Activated CD4-positive, alpha-beta memory T cell treated with anti-CD3 and anti-CD28 coated beads for 36 hours (primary cell): ENCODE data around the gene SLAMF6. TPM values are rescaled to one million over a fixed set of nuclear protein-coding genes. Genes with fewer than 3 reads are reported as not detected.

Source experiments
- CTCF ChIA-PET: fragments of 350-600 bp; sonication (Branson Sonifier 250); formaldehyde crosslinking; loops from one replicate; lab custom pipeline; 2021; ENCODE audit warnings: antibody characterized with exemption, inconsistent platforms; lab: Charles Lee
- POLR2A ChIA-PET: fragments of 350-600 bp; sonication (Branson Sonifier 250); formaldehyde crosslinking; loops from one replicate; lab custom pipeline; 2021; ENCODE audit warnings: antibody characterized with exemption; lab: Charles Lee
- DNase-seq: peaks from one replicate; pipeline ENCODE4 v3.0.0-alpha.2; 2020
- H3K27ac Mint-ChIP-seq: one replicate; pipeline ENCODE4 v1.8.0; 2021; ENCODE audit warnings: mixed read lengths
- H3K27me3 Mint-ChIP-seq: one replicate; pipeline ENCODE4 v1.8.0; 2021; ENCODE audit warnings: mixed read lengths
- H3K36me3 Mint-ChIP-seq: one replicate; pipeline ENCODE4 v1.8.0; 2021; ENCODE audit warnings: mixed read lengths
- H3K4me1 Mint-ChIP-seq: one replicate; pipeline ENCODE4 v1.8.0; 2021; ENCODE audit warnings: low read depth, mixed read lengths
- H3K4me3 Mint-ChIP-seq: one replicate; pipeline ENCODE4 v1.8.0; 2021; ENCODE audit warnings: mild to moderate bottlenecking, mixed read lengths
- H3K9me3 Mint-ChIP-seq: one replicate; pipeline ENCODE4 v1.8.0; 2021; ENCODE audit warnings: mixed read lengths
- intact Hi-C: fragments of 100-400 bp; cut with micrococcal nuclease; formaldehyde crosslinking; loops from one replicate; pipeline ENCODE4 v1.15.1; 2023
- total RNA-seq, 2 experiments: library from RNA; stranded (reverse); gene quantifications; one replicate each; pipeline ENCODE4 v1.2.3, GENCODE V29; 2021

Gene SLAMF6
- total RNA-seq, 2 experiments from 2014 or later: 38.3 to 40.9 TPM

DNA sequence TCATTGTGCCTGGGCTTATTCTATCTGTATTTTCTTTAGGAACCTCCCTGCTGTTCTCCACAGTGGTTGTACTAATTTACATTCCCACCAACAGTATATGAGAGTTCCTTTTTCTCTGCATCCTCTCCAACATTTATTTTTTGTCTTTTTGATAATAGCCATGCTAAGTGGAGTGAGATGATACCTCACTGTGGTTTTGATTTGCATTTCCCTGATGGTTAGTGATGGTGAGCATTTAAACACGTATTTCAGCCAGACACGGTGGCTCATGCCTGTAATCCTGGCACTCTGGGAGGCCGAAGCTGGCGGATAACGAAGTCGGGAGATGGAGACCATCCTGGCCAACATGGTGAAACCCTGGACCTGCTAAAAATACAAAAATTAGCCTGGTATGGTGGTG lies 57.9 kb downstream of the SLAMF6 start:
- ChIA-PET CTCF (no interaction called here), POLR2A (interaction anchor here (0.7 kb wide), 1 partner anchor 36 kb away, joined by 3 read pairs; no protein-coding TSS in a partner anchor)
- intact Hi-C loops: no loop called here
- Mint-ChIP-seq H3K9me3 (peaks cover 2% of the 10 kb centered on the region), H3K4me1 (peaks cover 73% of the 10 kb centered on the region), H3K27ac (peak overlapping the region; percentile 26), H3K4me3 (no peak overlapping the region), H3K36me3 (peaks cover 5% of the 10 kb centered on the region), H3K27me3 (no peaks in the 10 kb centered on the region)
- no peak for DNase-seq

DNA sequence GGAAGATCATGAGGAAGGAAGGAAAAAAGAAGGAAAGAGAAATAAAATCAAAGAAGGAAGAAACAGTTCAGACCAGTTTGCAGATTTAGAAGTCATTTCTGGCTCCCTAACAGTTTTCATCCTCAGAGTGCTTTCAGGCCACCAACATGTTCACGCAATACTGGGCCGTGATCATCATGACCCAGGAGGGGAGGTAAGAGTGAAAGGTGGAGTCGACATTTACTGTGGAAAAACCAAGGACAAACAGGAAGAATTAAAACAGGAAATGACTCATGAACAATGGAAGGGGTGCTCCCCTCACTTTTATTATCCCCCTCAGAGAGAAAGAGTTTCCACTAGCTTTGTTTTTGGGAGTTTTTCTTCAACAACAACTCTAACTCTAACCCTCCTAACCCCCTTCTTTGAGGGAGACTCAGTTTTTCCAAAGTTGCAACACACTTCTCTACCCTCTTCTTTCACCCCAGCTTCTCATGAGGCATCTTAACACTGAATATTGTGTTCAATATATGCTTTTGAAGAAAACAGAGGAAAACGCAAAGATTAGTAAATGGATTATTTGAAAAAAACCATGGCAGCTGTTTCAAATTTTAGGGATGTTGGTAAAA lies 62.3 kb downstream of the SLAMF6 start:
- H3K27me3 Mint-ChIP-seq: no peaks in the 10 kb centered on the region
- peak overlapping the region; percentile 72 for H3K4me3 Mint-ChIP-seq
- POLR2A ChIA-PET: interaction anchor here (1.4 kb wide), 2 partner anchors 9 to 13 kb away, joined by 4 to 8 read pairs; no protein-coding TSS in a partner anchor
- intact Hi-C loops: no loop called here
- CTCF ChIA-PET: interaction anchor here (1.7 kb wide), 1 partner anchor 146 kb away, joined by 5 read pairs; no protein-coding TSS in a partner anchor
- H3K36me3 Mint-ChIP-seq: peaks cover 4% of the 10 kb centered on the region
- peaks cover 2% of the 10 kb centered on the region for H3K9me3 Mint-ChIP-seq
- peak overlapping the region; percentile 99 for H3K27ac Mint-ChIP-seq
- peak; percentile 47 for DNase-seq
- peaks cover 85% of the 10 kb centered on the region for H3K4me1 Mint-ChIP-seq

DNA sequence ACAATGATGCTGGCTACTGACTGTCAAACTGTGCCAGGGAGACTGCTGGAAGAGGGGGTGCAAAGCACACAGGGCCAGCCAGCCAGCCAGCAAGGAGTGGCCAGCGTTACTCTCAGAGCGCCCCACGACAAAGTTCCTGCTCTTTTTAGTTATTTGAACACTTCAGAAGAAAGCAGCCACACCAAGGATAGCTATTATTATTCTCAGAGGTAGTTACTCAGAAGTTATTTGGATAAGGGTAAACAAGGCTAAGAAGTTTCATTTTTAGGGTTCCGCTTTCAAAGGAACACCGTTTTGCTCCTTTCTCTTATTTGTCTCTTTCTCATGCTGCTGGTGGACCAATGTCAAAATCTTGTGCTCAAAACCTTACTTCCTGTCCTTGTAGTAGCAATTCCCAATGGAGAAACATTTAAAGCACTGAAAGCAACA lies 62.8 kb downstream of the SLAMF6 start:
- no peak for DNase-seq

DNA sequence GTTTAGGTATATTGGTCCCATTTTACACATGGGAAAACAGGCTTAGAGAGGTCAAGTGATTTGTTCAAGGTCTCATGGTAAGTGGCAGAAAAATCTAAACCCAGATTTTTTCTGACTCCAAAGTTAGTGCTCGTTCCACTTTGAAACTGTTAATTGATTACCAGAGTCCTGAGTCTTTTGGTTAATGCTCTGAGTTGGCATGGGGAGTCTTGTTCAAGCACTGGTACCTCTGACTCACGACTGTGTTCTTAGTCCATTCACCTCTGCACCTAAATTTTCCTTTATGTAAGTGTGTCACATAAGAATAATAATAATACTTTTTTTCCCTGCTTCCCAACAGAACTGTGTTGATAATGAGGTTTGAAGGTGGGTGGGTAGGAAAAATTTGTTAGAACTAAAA lies 63.4 kb downstream of the SLAMF6 start:
- Mint-ChIP-seq H3K4me1 (peaks cover 86% of the 10 kb centered on the region), H3K9me3 (no peaks in the 10 kb centered on the region), H3K4me3 (peak overlapping the region; percentile 72), H3K27ac (peak overlapping the region; percentile 99), H3K27me3 (no peaks in the 10 kb centered on the region), H3K36me3 (no peaks in the 10 kb centered on the region)
- intact Hi-C loops: loop anchor here (1.0 kb wide), 2 partner anchors 8 to 118 kb away; no protein-coding TSS in a partner anchor
- ChIA-PET POLR2A (interaction anchor here (0.7 to 1.4 kb wide), 3 partner anchors 8 to 285 kb away, joined by 4 read pairs; no protein-coding TSS in a partner anchor), CTCF (interaction anchor here (1.0 kb wide), 1 partner anchor 216 kb away, joined by 4 read pairs; no protein-coding TSS in a partner anchor)
- no peak for DNase-seq

More for the DNA sequence above, 62.8 kb downstream of the SLAMF6 start:
- Mint-ChIP-seq H3K4me3 (peak overlapping the region; percentile 72), H3K36me3 (peaks cover 2% of the 10 kb centered on the region), H3K27ac (peak overlapping the region; percentile 99), H3K9me3 (peaks cover 2% of the 10 kb centered on the region), H3K27me3 (no peaks in the 10 kb centered on the region), H3K4me1 (peaks cover 86% of the 10 kb centered on the region)
- POLR2A ChIA-PET: interaction anchor here (1.4 kb wide), 2 partner anchors 9 to 14 kb away, joined by 4 to 8 read pairs; no protein-coding TSS in a partner anchor
- intact Hi-C loops: no loop called here
- CTCF ChIA-PET: no interaction called here

DNA sequence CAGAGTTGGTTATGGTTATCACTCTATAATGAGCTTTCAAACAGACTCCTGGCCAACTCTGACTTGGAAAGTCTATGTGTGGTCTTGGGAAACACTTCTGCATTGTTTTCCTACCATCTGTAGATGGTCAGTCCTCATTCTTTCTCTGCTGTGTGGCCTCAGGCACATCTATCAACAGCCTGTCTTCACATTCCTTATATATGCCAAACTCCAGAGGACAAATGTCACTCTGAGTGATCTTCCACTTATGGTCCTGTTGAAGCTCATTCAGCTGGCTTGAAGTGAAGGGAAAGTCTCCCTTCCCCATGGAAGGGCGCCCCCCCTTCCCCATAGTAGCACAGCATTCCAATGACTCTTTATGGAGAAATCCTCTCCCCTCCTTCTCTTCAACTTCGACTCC lies 64.0 kb downstream of the SLAMF6 start:
- peaks cover 86% of the 10 kb centered on the region for H3K4me1 Mint-ChIP-seq
- ChIA-PET POLR2A (interaction anchor here (0.7 to 0.8 kb wide), 2 partner anchors 168 to 285 kb away, joined by 4 read pairs; no protein-coding TSS in a partner anchor), CTCF (interaction anchor here (1.0 kb wide), 1 partner anchor 217 kb away, joined by 4 read pairs; no protein-coding TSS in a partner anchor)
- intact Hi-C loops: loop anchor here (1.0 kb wide), 2 partner anchors 8 to 118 kb away; no protein-coding TSS in a partner anchor
- peak overlapping the region; percentile 99 for H3K27ac Mint-ChIP-seq
- no peak for DNase-seq
- no peaks in the 10 kb centered on the region for H3K27me3 Mint-ChIP-seq
- no peak overlapping the region for H3K4me3 Mint-ChIP-seq
- H3K36me3 Mint-ChIP-seq: no peaks in the 10 kb centered on the region
- H3K9me3 Mint-ChIP-seq: no peaks in the 10 kb centered on the region

DNA sequence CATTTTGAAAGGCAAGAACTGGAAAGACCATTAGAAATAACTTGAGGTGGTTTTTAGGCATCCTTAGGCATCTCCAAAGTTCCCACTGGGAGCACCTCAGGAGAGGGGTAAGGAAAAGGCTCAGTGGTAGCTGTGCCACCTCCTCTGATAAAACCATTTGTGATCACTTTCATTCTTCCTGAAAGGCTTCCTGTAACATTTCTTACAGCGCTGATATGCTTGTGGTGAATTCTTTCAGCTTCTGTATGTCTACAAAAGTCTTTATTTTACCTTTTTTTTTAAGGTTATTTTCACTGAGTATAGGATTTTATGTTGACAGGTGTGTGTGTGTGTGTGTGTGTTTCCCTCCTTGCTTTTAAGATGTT lies 67.9 kb downstream of the SLAMF6 start:
- H3K4me3 Mint-ChIP-seq: peak overlapping the region; percentile 50
- no peaks in the 10 kb centered on the region for H3K9me3 Mint-ChIP-seq
- H3K27me3 Mint-ChIP-seq: no peaks in the 10 kb centered on the region
- ChIA-PET POLR2A (interaction anchor here (0.6 to 2.3 kb wide), 7 partner anchors 19 to 284 kb away, joined by 3 to 7 read pairs (median 4); no protein-coding TSS in a partner anchor), CTCF (interaction anchor here (0.7 to 1.4 kb wide), 4 partner anchors 8 to 66 kb away, joined by 3 to 4 read pairs (median 4); no protein-coding TSS in a partner anchor)
- H3K27ac Mint-ChIP-seq: peak overlapping the region; percentile 88
- peaks cover 89% of the 10 kb centered on the region for H3K4me1 Mint-ChIP-seq
- H3K36me3 Mint-ChIP-seq: no peaks in the 10 kb centered on the region
- intact Hi-C loops: loop anchor here (2.0 kb wide), 1 partner anchor 122 kb away; no protein-coding TSS in a partner anchor
- DNase-seq: no peak

DNA sequence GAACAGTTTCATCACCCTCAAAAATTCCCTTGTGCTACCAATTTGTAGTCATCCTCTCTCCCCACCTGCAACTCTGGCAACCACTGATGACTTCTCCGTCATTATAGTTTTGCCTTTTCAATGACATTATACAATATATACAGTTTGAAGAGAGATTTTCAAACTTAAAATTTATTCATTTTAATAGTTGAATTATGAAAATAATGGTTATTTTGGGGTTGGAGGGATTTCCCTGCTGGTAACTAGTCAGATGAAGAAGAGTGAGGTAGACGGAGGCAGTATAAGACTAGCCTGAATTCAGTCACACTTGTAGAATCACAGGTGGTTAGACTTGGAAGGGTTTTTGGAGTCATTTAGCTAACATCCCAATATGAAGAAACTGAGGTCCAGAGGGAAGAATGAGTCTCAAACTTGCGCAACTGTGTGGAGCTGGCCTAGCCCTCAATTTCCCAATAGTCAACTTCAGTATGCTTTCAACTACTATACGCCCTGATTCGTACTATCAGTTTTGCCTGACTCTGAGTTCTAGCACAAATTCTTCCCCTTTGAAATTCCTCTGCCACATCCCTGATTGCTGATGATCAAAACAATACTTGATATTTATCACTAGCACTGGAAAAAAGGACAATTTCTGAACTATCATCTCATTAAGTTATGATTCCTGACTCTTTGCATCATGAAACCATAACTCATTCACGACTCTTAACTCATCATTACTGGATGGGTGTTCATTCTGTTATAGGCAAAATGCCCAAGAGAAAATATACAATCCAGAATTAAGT lies 68.5 kb downstream of the SLAMF6 start:
- intact Hi-C loops: loop anchor here (1.0 to 2.0 kb wide), 5 partner anchors 17 to 172 kb away; no protein-coding TSS in a partner anchor
- peak overlapping the region; percentile 50 for H3K4me3 Mint-ChIP-seq
- no peaks in the 10 kb centered on the region for H3K27me3 Mint-ChIP-seq
- peak overlapping the region; percentile 88 for H3K27ac Mint-ChIP-seq
- peaks cover 85% of the 10 kb centered on the region for H3K4me1 Mint-ChIP-seq
- H3K9me3 Mint-ChIP-seq: no peaks in the 10 kb centered on the region
- CTCF ChIA-PET: interaction anchor here (0.7 to 1.2 kb wide), 4 partner anchors 7 to 67 kb away, joined by 3 to 4 read pairs (median 3); no protein-coding TSS in a partner anchor
- H3K36me3 Mint-ChIP-seq: no peaks in the 10 kb centered on the region
- DNase-seq: peak; percentile 59
- POLR2A ChIA-PET: interaction anchor here (0.6 to 2.3 kb wide), 9 partner anchors 22 to 284 kb away, joined by 3 to 7 read pairs (median 4); no protein-coding TSS in a partner anchor

DNA sequence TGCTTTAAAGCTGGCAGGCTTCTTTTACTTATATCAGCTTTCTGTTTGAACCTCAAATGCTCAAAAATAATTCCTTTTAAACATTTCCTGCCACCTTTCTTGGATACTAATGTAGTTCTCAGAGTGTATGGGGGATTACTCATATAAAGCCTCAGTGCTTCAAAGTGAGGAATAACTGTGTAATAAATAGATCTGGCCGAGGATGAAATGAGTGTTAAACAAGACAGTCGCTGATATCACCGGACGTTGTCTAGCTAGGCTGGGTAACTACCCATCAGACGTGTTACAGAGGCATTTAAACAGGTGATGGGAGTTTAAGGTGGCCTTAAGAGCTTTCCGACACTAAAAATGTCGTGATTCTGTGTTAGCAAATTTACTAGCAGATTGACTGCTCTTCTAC lies 69.6 kb downstream of the SLAMF6 start:
- peak; percentile 65 for DNase-seq

DNA sequence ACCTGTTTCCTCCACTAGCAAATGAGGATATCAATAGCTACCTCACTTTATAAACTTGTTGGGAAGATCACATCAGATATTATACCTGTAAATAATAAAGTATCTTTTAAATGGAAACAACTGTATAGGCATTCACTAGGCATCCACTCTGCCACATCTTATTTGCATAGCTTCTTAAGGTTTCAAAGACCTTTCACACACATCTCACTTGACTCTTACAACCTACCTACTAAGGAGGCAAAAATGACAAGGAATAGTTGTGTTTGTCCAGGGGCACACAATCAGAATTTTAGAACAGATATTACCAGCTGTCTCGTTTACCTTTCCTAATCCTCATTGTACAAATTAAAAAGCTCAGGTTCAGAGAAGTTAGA lies 71.2 kb downstream of the SLAMF6 start:
- POLR2A ChIA-PET: interaction anchor here (0.9 to 1.5 kb wide), 4 partner anchors 9 to 68 kb away, joined by 4 to 6 read pairs (median 4); no protein-coding TSS in a partner anchor
- H3K4me3 Mint-ChIP-seq: peak overlapping the region; percentile 53
- DNase-seq: no peak
- H3K4me1 Mint-ChIP-seq: peaks cover 78% of the 10 kb centered on the region
- H3K36me3 Mint-ChIP-seq: no peaks in the 10 kb centered on the region
- CTCF ChIA-PET: interaction anchor here (0.9 to 1.5 kb wide), 7 partner anchors 23 to 153 kb away, joined by 3 to 8 read pairs (median 3); no protein-coding TSS in a partner anchor
- H3K27ac Mint-ChIP-seq: peak overlapping the region; percentile 97
- intact Hi-C loops: loop anchor here (1.0 kb wide), 2 partner anchors 7 to 9 kb away; no protein-coding TSS in a partner anchor
- H3K27me3 Mint-ChIP-seq: no peaks in the 10 kb centered on the region
- no peaks in the 10 kb centered on the region for H3K9me3 Mint-ChIP-seq

More for the DNA sequence above, 69.6 kb downstream of the SLAMF6 start:
- CTCF ChIA-PET: interaction anchor here (0.7 to 1.8 kb wide), 5 partner anchors 10 to 230 kb away, joined by 3 to 8 read pairs (median 3); no protein-coding TSS in a partner anchor
- POLR2A ChIA-PET: interaction anchor here (0.6 to 2.3 kb wide), 10 partner anchors 10 to 192 kb away, joined by 3 to 7 read pairs (median 4); no protein-coding TSS in a partner anchor
- Mint-ChIP-seq H3K4me1 (peaks cover 79% of the 10 kb centered on the region), H3K27ac (peak overlapping the region; percentile 97), H3K9me3 (no peaks in the 10 kb centered on the region), H3K36me3 (no peaks in the 10 kb centered on the region), H3K4me3 (peak overlapping the region; percentile 55), H3K27me3 (no peaks in the 10 kb centered on the region)
- intact Hi-C loops: loop anchor here (1.0 kb wide), 1 partner anchor 87 kb away; no protein-coding TSS in a partner anchor

DNA sequence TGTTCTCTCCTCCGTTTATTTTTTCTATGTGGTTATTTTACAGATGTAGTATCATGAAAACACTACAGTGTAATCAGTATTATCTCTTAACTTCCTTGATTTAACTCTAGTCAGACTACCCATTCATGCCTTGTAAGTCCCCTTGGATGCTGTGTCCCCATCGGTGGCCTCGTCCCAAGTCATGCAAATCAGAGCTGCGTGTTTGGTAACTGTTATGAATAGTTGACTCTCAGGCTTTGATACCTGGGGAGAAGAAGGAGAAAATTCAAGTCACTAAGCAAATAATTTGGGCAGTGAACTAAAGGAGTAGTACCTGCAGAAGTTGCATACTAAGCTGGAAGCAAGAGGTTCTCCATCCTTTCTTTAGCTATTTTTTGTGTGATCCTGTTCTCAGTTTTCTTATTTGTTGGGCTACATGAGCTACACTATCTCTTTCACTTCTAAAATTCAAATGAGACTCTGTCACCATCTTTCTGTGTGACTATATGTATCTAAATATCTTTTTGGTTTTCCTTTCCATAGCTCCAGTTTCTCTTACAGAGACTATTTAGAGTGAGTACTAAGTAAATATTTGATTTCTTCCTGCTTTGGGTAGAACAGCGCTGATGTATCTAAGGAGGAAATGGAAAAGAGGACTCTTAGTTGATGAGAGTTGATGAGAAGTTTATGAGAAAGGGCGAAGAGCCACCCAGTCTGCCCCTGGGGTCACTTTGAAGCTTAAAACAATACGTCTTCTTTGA lies 71.8 kb downstream of the SLAMF6 start:
- peak overlapping the region; percentile 53 for H3K4me3 Mint-ChIP-seq

More for the DNA sequence above, 71.8 kb downstream of the SLAMF6 start:
- DNase-seq: peak; percentile 45
- CTCF ChIA-PET: interaction anchor here (0.9 to 1.5 kb wide), 7 partner anchors 23 to 154 kb away, joined by 3 to 8 read pairs (median 3); no protein-coding TSS in a partner anchor
- POLR2A ChIA-PET: interaction anchor here (0.6 to 1.5 kb wide), 5 partner anchors 9 to 69 kb away, joined by 4 to 6 read pairs (median 5); no protein-coding TSS in a partner anchor
- intact Hi-C loops: loop anchor here (1.0 kb wide), 2 partner anchors 8 kb away; no protein-coding TSS in a partner anchor
- H3K36me3 Mint-ChIP-seq: no peaks in the 10 kb centered on the region
- H3K9me3 Mint-ChIP-seq: no peaks in the 10 kb centered on the region
- peaks cover 79% of the 10 kb centered on the region for H3K4me1 Mint-ChIP-seq
- H3K27me3 Mint-ChIP-seq: no peaks in the 10 kb centered on the region
- peak overlapping the region; percentile 97 for H3K27ac Mint-ChIP-seq
